Tibial nerve (tissue), 4 donors: ENCODE results near the gene FNDC3A.

ENCODE experiments used
- EP300 ChIP-seq, 2 donors: sonication (generic); formaldehyde crosslinking; IDR thresholded peaks; one replicate each; pipeline ENCODE4 v1.6.1; 2017; ENCODE audit warnings: antibody characterized with exemption in 2 of 2, mild to moderate bottlenecking in 1 of 2
- POLR2A ChIP-seq, 2 donors: fragments of 450-650 bp; IDR thresholded peaks; one replicate each; pipeline ENCODE4 v1.6.1; 2017; ENCODE audit warnings: antibody characterized with exemption in 2 of 2, mild to moderate bottlenecking in 2 of 2, moderate library complexity in 2 of 2
- TF ChIP-seq, protein P1 (sequence below), 5 experiments: fragments of 200-600 bp in 3 of 5; fragments of 450-650 bp in 2 of 5; sonication (generic) in 3 of 5; IDR thresholded peaks; one replicate each; pipeline ENCODE4 v1.5.1; 2016 to 2019; ENCODE audit warnings: antibody characterized with exemption in 5 of 5, mild to moderate bottlenecking in 3 of 5, moderate library complexity in 2 of 5

DNA sequence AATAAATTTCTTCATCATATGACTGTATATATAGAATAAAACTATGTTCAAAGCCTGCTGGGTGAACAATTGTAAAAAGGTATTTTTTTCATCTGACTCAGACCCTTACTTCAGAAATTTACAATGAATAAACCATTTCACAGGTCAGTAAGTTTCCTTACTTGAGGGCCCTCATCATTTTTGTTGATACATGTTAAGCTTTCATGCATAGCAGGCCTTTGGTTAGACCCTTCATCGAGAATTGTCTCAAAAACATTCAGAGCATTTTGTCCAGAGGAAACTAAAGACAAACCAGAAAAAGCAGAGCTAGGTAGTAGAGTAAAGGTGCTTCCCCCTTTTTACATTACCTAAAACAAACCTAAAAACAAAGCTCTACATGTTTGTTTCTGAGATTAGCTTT is 46.2 kb downstream of the FNDC3A start:
- TF ChIP-seq POLR2A (IDR thresholded peaks at IDR 0.05) (no peak), EP300 (IDR thresholded peaks at IDR 0.05) (no peak)
- TF ChIP-seq, protein P1, sequence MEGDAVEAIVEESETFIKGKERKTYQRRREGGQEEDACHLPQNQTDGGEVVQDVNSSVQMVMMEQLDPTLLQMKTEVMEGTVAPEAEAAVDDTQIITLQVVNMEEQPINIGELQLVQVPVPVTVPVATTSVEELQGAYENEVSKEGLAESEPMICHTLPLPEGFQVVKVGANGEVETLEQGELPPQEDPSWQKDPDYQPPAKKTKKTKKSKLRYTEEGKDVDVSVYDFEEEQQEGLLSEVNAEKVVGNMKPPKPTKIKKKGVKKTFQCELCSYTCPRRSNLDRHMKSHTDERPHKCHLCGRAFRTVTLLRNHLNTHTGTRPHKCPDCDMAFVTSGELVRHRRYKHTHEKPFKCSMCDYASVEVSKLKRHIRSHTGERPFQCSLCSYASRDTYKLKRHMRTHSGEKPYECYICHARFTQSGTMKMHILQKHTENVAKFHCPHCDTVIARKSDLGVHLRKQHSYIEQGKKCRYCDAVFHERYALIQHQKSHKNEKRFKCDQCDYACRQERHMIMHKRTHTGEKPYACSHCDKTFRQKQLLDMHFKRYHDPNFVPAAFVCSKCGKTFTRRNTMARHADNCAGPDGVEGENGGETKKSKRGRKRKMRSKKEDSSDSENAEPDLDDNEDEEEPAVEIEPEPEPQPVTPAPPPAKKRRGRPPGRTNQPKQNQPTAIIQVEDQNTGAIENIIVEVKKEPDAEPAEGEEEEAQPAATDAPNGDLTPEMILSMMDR (IDR thresholded peaks at IDR 0.05): no peak
